D721Med (cell line): Measurements from ENCODE around the gene CHST11.

Experiments
- DNase-seq: peaks from one replicate; pipeline ENCODE4 v3.0.0; 2011; ENCODE audit warnings: low spot score; ENCODE audit not compliant: insufficient read length
- FAIRE-seq: peaks from 2 replicates; lab custom pipeline; 2011; peaks lifted over from hg19 to GRCh38; lab: Jason Lieb, UNC
- TF ChIP-seq, protein P1 (sequence below): IDR thresholded peaks from 2 replicates; pipeline ENCODE4 v1.5.1; 2012; ENCODE audit warnings: mild to moderate bottlenecking, control low read depth; ENCODE audit not compliant: insufficient read depth; ENCODE audit errors: missing control alignments

CHST11 gene

GRCh38 chr12:104659058-104659457 lies 202.3 kb downstream of the CHST11 start:
- no peak for DNase-seq
- TF ChIP-seq, protein P1, sequence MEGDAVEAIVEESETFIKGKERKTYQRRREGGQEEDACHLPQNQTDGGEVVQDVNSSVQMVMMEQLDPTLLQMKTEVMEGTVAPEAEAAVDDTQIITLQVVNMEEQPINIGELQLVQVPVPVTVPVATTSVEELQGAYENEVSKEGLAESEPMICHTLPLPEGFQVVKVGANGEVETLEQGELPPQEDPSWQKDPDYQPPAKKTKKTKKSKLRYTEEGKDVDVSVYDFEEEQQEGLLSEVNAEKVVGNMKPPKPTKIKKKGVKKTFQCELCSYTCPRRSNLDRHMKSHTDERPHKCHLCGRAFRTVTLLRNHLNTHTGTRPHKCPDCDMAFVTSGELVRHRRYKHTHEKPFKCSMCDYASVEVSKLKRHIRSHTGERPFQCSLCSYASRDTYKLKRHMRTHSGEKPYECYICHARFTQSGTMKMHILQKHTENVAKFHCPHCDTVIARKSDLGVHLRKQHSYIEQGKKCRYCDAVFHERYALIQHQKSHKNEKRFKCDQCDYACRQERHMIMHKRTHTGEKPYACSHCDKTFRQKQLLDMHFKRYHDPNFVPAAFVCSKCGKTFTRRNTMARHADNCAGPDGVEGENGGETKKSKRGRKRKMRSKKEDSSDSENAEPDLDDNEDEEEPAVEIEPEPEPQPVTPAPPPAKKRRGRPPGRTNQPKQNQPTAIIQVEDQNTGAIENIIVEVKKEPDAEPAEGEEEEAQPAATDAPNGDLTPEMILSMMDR = no peak
- FAIRE-seq = no peak

DNA sequence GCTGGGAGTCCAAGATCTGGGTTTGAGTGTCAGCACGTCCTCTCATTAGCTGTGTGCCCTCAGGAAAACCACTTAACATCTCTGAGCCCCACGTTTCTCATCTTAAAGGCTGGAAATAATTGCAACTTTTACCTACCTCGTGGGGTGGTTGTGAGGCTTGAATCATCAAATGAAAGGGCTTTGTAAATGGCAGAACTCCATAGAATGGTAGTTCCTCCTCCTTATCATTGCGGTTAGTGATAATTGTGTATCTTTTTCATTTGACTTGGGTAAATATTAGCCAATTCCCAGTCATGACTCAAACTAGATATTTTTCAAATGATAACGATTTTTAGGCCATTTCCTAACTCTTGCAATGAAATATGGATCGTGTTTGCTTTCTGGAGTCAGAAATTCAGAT lies 205.5 kb downstream of the CHST11 start:
- FAIRE-seq (no peak), DNase-seq (no peak)
- TF ChIP-seq, protein P1 = no peak

DNA sequence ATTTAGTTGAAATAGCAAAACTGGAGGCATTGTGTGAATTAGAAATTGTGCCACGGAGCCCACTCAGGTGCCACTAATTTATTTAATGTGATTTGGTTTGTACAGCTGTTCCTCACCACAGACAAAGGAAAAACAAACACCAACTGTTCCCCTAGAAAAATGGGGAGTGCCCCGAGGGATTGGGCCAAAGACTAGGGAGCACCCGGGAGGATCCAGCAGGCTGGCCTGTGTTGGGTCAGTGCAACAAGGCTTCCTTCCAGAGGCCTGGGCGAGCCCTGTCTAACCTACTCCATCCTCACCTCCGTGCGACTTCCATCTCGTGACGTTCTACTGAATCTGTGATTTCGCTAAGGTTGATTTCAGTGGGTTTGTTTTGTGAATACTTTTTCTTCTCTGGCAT lies 206.2 kb downstream of the CHST11 start:
- DNase-seq (no peak), FAIRE-seq (no peak)
- TF ChIP-seq, protein P1 = no peak

DNA sequence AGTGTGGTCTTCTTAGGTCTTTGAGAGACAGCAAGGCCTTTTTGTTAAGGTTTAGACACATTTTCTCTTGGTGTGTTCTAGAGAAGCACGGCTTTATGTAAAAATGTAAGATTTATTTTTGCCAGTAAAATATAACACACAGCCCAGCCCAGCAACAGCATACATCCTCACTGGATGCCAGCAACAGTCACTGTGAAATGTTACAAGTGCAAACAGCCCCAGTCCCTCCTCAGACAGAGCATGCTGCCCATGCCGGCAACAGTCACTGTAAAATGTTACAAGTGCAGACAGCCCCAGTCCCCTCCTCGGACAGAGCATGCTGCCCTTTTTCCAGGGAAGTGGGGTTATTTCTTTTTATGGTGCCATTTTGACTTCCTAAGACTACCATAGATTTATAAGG lies 207.6 kb downstream of the CHST11 start:
- DNase-seq (no peak), FAIRE-seq (no peak)
- TF ChIP-seq, protein P1 = no peak

DNA sequence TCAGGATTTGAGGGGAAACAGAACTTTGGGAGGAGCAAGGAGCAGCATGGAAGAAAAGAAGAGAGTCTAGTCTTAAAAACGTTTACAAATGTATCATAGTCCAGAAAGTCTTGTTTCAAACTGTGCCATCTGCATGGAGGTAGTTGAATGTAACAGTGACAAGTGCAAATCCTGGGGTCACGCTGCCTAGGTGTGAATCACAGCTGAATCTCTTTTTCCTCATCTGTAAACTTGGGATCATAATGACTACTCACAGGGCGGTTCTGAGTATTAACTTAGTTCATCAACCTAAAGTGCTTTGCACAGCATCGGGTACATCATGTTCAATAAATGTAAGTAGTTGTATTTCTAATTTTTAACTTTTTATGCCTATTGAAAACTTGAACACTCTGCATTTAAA lies 208.5 kb downstream of the CHST11 start:
- DNase-seq (no peak), FAIRE-seq (no peak)
- TF ChIP-seq, protein P1 = no peak

DNA sequence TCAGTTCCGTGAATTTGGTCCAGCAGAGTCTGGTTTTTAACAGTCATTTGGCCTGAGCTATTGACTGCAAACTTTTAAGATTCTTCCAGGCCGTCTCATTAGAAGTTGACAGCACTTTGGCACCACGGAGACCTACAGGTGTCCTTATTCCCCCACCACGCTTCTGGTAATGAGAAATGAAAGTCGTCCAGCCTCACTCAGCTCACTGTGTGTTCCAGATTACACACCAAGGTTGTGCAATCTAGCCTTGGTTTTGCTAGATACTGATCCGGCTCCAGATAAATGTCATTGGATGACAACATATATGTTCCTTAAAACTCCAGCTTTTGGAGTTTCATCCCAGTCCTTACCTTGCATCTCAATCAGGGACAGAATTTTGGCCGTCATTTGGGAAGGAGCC lies 210.4 kb downstream of the CHST11 start:
- DNase-seq (no peak), FAIRE-seq (no peak)
- TF ChIP-seq, protein P1 = no peak

DNA sequence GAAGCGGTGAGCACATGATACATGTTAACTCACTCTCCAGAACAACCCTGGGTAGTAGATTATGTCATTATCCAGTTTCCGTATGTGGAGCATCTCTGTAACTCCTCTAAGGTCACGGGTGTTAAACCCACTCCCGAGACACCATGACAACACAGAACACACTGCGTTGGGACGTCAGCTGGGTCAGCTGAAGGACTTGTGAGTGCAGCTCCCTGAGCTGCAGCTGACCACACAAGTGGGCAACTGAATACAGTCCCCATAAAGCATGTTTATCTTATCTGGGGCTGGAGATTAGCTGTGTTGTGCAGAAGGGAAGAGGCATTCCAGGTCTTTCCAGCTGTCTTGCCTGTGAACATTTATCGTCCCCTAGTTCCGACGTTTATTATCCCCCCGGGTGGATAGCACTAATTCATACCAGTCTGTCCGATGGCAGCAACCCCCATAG lies 211.5 kb downstream of the CHST11 start:
- FAIRE-seq (no peak), DNase-seq (no peak)
- TF ChIP-seq, protein P1 = no peak
